Ectodermal cell (in vitro differentiated cells): ENCODE data around the gene SEMA3C.

ENCODE experiments used
- H3K27ac ChIP-seq: 2 replicates; pipeline ENCODE4 v1.7.0; 2013; ENCODE audit warnings: mild to moderate bottlenecking, low read depth, low read length; ENCODE audit not compliant: insufficient read depth, poor library complexity, severe bottlenecking
- H3K27me3 ChIP-seq: 2 replicates; pipeline ENCODE4 v1.7.0; 2013; ENCODE audit warnings: mild to moderate bottlenecking, low read length; ENCODE audit not compliant: insufficient read depth, control insufficient read depth, poor library complexity, severe bottlenecking
- H3K36me3 ChIP-seq: one replicate; pipeline ENCODE4 v1.7.0; 2013; ENCODE audit warnings: low read length; ENCODE audit not compliant: control insufficient read depth, insufficient read depth
- H3K4me1 ChIP-seq: one replicate; pipeline ENCODE4 v1.7.0; 2013; ENCODE audit warnings: low read length; ENCODE audit not compliant: control insufficient read depth, insufficient read depth
- H3K4me3 ChIP-seq: 2 replicates; pipeline ENCODE4 v1.7.0; 2013; ENCODE audit warnings: low read depth, low read length, control low read depth; ENCODE audit not compliant: insufficient read depth
- H3K9me3 ChIP-seq: 2 replicates; pipeline ENCODE4 v1.7.0; 2013; ENCODE audit warnings: mild to moderate bottlenecking, low read length, moderate library complexity; ENCODE audit not compliant: control insufficient read depth
- WGBS, 2 experiments: methylation state at CpG; one replicate each; pipeline ENCODE4 v1.1.7; 2013; ENCODE audit warnings: missing lambda C conversion rate in 2 of 2; 5-methylcytosine and 5-hydroxymethylcytosine counted together

The SEMA3C gene

DNA sequence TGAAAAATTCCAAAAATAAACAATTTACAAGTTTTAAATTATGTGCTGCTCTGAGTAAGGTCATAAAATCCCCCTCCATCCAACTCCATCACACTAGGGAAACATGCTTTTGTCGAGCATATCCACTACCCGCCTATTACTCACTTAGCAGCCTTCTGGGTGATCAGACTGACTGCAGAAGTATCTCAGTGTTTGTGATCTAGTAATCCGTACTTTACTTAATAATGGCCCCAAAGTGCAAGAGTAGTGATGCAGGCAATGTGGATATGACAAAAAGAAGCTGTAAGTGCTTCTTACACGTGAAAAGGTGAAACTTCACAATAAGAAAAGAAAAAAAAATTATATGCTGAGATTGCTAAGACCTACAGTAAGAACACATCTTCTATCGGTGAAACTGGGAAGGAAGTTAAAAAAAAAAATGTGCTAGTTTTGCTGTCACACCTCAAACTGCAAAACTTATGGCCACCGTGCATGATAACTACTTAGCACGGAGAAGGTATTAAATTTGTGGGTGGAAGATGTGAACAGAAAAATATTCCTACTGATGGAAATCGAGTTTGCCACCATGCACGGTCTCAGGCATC lies 43.2 kb downstream of the SEMA3C start:
- WGBS, 2 experiments: 95 to 98% methylated on average over 8 to 9 of the region's 9 CpGs
- H3K9me3 ChIP-seq: no peaks in the 10 kb centered on the region
- H3K27me3 ChIP-seq: no peaks in the 10 kb centered on the region
- H3K4me1 ChIP-seq: no peaks in the 10 kb centered on the region
- H3K27ac ChIP-seq: no peak overlapping the region
- H3K4me3 ChIP-seq: no peak overlapping the region
- H3K36me3 ChIP-seq: no peaks in the 10 kb centered on the region

DNA sequence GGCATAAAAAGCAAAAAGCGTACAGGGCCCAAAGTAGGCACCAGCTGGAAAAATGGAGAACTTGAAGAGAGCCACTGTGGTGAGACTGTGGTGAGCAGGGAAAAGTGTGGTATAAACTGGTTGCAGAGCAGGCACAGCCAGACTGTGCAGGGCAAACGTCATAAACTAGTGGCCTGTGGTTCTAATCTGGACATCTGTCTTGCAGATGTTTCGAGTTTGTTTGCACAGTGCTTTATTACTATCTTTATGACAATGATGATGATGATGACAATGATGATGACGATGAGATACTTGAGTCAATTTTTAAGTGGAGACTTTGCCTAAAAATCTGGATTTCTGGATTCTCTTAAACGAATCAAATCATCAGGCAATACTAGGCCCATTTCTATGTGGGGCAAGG lies 45.7 kb downstream of the SEMA3C start:
- no peaks in the 10 kb centered on the region for H3K27me3 ChIP-seq
- no peaks in the 10 kb centered on the region for H3K36me3 ChIP-seq
- H3K4me3 ChIP-seq: no peak overlapping the region
- no peak overlapping the region for H3K27ac ChIP-seq
- 94 to 95% methylated on average over 5 of the region's 5 CpGs for WGBS, 2 experiments
- H3K9me3 ChIP-seq: no peaks in the 10 kb centered on the region
- H3K4me1 ChIP-seq: no peaks in the 10 kb centered on the region

DNA sequence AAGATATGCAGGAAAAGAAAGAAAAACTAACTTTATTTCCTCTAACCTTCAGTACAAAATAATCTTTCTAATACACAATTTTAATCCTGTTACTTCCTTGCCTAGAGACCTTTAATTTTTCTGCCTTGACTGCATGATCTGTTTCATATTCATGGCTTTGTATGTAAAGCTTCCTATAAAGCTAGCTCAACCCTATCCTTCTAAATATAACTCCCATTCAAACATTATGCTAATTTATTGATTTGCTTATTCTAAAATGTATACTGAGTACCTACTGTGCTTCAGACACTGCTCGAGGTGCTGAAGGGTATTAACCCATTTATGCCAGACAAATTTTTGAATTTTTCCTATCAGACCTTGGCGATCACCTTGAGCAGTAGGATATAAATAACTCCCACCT lies 47.6 kb downstream of the SEMA3C start:
- H3K27ac ChIP-seq: no peak overlapping the region
- no peaks in the 10 kb centered on the region for H3K27me3 ChIP-seq
- no peaks in the 10 kb centered on the region for H3K4me1 ChIP-seq
- H3K4me3 ChIP-seq: no peak overlapping the region
- 73 to 88% methylated on average over 2 of the region's 2 CpGs for WGBS, 2 experiments
- H3K9me3 ChIP-seq: no peaks in the 10 kb centered on the region
- H3K36me3 ChIP-seq: no peaks in the 10 kb centered on the region

DNA sequence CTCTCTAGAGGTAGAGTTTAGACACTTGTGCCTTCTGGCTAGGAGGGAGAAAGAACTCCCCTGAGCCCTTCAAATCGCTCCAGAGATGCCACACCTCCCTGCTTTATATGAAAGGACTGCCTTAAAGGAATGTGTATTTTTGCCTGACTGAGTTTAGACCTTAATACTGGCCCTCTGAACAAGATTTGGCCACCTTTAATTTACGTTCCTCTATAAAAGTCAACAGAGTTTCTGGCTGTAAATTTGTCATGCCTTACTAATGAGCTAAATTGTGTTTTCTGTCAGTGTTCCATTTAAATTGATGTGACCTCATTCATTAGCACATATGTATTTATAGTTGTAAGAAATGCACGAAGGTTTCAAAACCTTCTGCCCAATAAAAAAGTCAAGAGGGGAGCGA lies 48.0 kb downstream of the SEMA3C start:
- Histone ChIP-seq H3K4me1 (no peaks in the 10 kb centered on the region), H3K27me3 (no peaks in the 10 kb centered on the region), H3K27ac (no peak overlapping the region), H3K4me3 (no peak overlapping the region), H3K36me3 (no peaks in the 10 kb centered on the region), H3K9me3 (no peaks in the 10 kb centered on the region)
- WGBS, 2 experiments: 77% methylated on average over 2 to 3 of the region's 4 CpGs

DNA sequence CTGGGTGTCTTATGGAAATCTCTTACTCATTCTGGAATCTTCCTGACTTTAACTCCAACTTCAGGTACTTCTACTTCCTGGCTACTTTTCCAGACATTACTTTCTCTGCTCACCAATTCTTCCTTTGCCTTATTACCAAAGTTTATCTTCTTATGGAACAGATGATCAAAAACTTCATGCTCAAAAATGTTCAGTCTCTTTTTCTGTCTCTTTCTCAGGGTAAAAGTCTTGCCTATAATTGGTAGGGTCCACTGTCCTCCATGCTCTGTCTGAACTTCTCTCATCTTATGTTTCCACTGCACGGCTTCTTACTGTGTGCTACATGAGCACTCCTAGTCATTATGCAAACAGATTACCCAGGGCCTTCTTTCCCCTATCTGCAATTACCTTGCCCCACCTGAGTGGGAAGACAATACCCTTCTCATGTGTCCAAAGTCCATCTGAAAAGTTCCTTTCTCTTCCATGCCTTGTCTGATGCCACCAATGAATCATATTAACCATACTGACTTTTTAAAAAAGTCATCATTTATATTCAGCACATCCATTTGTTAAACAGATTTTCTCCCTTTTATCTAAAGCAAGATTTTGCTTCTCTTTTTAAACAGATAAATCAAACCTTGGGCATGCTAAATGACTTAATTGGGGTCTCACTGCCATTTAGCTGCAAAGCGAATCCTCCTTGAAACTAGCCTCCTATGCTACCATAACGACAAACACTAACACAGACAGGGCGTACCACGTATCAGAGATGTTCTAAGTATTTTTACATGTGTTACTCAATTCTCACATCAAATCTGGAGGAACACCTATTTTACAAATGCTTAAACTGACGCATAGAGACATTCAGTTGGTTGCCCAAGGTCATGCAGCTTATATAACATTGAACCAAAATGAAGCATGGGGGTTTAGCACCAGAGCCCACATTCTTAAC lies 48.8 kb downstream of the SEMA3C start:
- Histone ChIP-seq H3K9me3 (no peaks in the 10 kb centered on the region), H3K36me3 (no peaks in the 10 kb centered on the region), H3K27ac (no peak overlapping the region), H3K4me3 (no peak overlapping the region), H3K27me3 (no peaks in the 10 kb centered on the region), H3K4me1 (no peaks in the 10 kb centered on the region)
- WGBS, 2 experiments: 96 to 97% methylated on average over 6 of the region's 6 CpGs

DNA sequence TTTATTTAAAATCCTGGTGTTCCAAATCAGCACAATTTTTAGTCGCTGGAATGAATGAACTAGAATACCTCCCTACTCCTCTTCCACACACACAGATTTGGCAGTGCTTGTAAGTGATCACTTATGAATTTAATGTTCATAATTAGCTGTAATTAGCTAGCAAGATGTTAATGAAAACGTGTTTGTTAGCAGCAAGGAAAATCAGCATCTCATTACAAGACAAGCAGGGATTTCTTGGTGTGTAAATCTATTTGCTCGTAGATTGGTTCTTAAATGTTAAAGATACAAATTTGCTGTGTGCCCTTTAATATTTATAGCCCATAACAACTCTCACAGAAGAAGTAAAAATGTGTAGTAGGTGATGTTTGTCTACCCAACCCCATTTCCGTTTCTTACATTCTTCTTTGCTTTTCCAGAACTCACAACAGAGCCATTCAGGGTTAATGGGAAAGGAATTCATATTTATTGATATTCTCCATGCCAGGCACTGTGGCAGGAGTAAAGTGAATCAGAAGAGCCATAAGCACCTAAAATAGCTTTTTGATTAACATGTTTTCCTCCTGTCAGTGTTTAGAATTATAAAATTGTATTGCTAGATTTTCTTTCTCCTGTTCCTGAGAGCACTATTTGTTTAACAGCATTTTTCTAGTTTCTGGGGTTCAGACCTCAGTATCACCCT lies 49.6 kb downstream of the SEMA3C start:
- H3K4me1 ChIP-seq: no peaks in the 10 kb centered on the region
- no peak overlapping the region for H3K4me3 ChIP-seq
- H3K27me3 ChIP-seq: no peaks in the 10 kb centered on the region
- no peaks in the 10 kb centered on the region for H3K36me3 ChIP-seq
- no peak overlapping the region for H3K27ac ChIP-seq
- no peaks in the 10 kb centered on the region for H3K9me3 ChIP-seq
- 92 to 100% methylated on average over 1 to 3 of the region's 4 CpGs for WGBS, 2 experiments

DNA sequence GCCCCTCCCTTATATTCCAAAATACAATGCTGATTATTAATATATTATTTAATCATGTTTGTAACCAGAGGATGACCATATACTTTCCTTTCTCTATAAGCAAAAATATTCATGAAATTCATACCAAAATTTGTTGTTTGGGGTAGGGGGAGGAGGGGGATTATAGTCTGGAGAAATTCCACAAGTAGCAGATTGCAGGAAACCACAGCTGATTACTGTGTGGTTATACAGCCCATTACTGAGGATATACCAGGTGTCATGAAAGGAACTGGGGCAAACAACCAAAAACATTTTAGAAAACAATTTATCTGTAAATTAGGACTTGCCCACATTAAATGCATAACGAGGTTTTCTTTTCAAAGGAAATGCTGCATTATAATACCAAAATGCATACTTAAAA lies 50.3 kb downstream of the SEMA3C start:
- no peaks in the 10 kb centered on the region for H3K36me3 ChIP-seq
- H3K4me1 ChIP-seq: no peaks in the 10 kb centered on the region
- no peak overlapping the region for H3K27ac ChIP-seq
- H3K9me3 ChIP-seq: no peaks in the 10 kb centered on the region
- H3K4me3 ChIP-seq: no peak overlapping the region
- H3K27me3 ChIP-seq: no peaks in the 10 kb centered on the region
- 86 to 90% methylated on average over 1 of the region's 1 CpG for WGBS, 2 experiments

DNA sequence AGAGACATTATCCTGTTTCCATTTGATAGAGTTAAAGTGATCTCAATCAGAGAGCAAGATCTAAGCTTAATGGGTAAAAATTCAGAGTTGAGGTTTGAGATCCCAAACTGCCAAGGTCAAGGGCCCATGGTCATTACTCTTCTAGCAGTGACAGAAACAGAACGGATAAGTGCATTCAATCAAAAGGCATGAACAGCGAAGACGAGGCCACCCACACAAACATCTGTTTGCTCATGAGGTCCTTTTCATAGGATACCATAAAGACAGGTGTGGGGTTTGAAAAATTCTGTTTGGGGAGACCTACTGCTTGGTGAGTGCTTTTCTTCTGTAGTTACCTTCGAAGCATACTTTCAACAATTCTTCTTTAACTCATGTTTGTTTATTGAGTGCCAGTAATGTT lies 58.3 kb downstream of the SEMA3C start:
- Histone ChIP-seq H3K27me3 (no peaks in the 10 kb centered on the region), H3K36me3 (no peaks in the 10 kb centered on the region), H3K27ac (no peak overlapping the region), H3K4me1 (no peaks in the 10 kb centered on the region), H3K4me3 (no peak overlapping the region), H3K9me3 (no peaks in the 10 kb centered on the region)
- 88 to 96% methylated on average over 3 to 4 of the region's 4 CpGs for WGBS, 2 experiments

DNA sequence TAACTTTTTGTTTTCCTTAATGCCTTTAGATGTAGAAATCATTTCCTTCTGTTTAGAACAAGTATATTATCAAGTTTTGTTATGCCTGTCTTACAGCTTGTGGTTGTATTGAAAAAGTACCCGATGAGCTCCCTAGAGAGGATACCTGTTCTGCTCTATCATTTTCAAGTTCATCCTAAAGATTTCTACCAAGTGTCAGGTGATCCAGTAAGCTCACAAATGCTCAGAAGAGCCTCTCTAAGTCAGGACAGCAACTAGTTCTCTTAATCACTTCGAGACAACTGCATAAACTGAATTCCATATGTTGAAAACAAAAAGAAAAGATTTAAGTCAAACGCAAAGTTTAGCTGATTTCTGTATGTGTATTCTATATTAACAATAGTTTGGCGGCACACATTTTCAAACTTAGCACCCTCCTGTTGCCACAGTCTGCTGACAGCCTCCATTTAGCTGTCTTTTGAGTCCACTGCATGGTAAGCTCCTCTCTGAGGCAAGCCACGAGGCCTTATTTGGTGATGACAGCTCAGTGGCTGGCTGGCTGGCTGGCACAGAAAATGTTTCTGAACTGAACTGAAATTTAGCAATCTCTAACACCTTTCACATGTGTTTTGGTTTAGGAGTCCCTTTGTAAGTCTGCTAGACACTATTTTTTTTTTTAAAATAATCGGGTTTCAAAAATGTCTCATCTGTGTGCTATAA lies 59.4 kb downstream of the SEMA3C start:
- WGBS, 2 experiments: 85 to 88% methylated on average over 5 of the region's 6 CpGs

More for the DNA sequence above, 59.4 kb downstream of the SEMA3C start:
- H3K4me1 ChIP-seq: no peaks in the 10 kb centered on the region
- H3K27me3 ChIP-seq: no peaks in the 10 kb centered on the region
- no peaks in the 10 kb centered on the region for H3K9me3 ChIP-seq
- H3K4me3 ChIP-seq: no peak overlapping the region
- H3K36me3 ChIP-seq: no peaks in the 10 kb centered on the region
- no peak overlapping the region for H3K27ac ChIP-seq
